ENCODE measurements around the gene TRIM44.

TRIM44 gene, protein sequence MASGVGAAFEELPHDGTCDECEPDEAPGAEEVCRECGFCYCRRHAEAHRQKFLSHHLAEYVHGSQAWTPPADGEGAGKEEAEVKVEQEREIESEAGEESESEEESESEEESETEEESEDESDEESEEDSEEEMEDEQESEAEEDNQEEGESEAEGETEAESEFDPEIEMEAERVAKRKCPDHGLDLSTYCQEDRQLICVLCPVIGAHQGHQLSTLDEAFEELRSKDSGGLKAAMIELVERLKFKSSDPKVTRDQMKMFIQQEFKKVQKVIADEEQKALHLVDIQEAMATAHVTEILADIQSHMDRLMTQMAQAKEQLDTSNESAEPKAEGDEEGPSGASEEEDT

DNA sequence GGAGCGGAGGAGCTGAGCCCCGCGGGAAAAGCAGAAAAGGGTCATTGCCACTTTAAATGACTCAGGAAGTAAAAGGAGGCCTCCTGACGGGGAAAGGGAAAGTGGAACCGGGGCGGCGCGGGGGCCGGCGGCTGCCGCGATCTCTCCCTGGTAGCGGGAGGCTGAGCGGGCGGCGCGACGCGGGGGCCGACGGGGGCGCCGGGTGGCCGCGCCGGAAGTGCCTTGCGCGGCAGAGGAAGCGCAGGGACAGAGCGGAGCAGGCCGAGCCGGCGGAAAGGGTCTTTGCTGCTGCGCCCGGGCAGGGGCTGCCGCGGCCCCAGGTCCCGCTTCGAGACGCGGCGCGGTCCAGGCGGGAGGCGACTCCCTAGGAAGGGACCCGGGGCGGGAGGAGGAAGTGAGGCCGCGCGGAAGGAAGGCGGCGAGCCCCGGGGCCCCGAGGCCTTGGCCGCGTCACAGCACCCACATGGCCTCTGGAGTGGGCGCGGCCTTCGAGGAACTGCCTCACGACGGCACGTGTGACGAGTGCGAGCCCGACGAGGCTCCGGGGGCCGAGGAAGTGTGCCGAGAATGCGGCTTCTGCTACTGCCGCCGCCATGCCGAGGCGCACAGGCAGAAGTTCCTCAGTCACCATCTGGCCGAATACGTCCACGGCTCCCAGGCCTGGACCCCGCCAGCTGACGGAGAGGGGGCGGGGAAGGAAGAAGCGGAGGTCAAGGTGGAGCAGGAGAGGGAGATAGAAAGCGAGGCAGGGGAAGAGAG, at the start of gene TRIM44:
Gene TRIM44, plus strand, starts transcription at position 127 of the 759 bp plus-strand sequence. Its CDS starts 337 bp downstream, at position 464.
- peak within 1 kb of the TSS; percentile 81 for H3K4me3 ChIP-seq (ENCODE audit: low read depth, low read length)
- peak; percentile 55 for DNase-seq (ENCODE audit: low read depth)
- TF ChIP-seq, protein P1, sequence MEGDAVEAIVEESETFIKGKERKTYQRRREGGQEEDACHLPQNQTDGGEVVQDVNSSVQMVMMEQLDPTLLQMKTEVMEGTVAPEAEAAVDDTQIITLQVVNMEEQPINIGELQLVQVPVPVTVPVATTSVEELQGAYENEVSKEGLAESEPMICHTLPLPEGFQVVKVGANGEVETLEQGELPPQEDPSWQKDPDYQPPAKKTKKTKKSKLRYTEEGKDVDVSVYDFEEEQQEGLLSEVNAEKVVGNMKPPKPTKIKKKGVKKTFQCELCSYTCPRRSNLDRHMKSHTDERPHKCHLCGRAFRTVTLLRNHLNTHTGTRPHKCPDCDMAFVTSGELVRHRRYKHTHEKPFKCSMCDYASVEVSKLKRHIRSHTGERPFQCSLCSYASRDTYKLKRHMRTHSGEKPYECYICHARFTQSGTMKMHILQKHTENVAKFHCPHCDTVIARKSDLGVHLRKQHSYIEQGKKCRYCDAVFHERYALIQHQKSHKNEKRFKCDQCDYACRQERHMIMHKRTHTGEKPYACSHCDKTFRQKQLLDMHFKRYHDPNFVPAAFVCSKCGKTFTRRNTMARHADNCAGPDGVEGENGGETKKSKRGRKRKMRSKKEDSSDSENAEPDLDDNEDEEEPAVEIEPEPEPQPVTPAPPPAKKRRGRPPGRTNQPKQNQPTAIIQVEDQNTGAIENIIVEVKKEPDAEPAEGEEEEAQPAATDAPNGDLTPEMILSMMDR (IDR thresholded peaks at IDR 0.05; ENCODE audit: low read depth, low read length, missing control alignments) = no peak

DNA sequence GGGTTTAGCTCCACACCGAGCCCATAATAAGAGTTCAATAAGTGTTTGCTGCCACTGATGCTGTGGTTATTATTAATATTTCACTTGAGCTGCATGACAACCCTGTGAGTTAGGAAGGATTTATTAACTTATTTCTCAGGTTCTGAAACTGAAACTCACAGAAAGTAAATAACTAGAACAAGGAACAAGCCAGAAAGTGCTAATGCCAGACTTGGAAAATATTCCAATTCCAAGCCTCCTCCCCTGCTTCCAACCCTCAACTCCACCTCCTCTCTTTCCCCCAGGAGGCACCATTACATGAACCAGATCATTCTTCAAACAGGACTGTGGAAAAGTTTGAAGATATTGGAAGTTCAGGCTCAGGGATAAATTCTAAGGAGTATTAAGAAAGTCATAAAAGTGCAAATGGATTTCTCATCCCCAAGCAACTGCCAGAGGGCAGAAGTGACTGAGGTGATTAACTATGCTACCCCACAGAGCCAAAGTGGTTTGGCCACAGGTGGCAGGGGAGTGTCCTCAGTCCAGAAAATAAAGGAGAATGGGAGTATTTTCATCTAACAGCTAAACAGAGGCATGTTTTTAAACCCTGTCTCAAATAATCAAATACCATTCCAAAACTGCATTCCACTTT, 47.5 kb upstream of the TRIM44 start:
- no peak overlapping the region for H3K4me3 ChIP-seq (ENCODE audit: low read depth, low read length)
- TF ChIP-seq, protein P1 (IDR thresholded peaks at IDR 0.05; ENCODE audit: low read depth, low read length, missing control alignments) = no peak
- no peak for DNase-seq (ENCODE audit: low read depth)

GRCh38 chr11:35615921-35616900, 46.4 kb upstream of the TRIM44 start:
- no peak for DNase-seq (ENCODE audit: low read depth)
- no peak overlapping the region for H3K4me3 ChIP-seq (ENCODE audit: low read depth, low read length)
- TF ChIP-seq, protein P1 (IDR thresholded peaks at IDR 0.05; ENCODE audit: low read depth, low read length, missing control alignments) = peak; percentile 51

DNA sequence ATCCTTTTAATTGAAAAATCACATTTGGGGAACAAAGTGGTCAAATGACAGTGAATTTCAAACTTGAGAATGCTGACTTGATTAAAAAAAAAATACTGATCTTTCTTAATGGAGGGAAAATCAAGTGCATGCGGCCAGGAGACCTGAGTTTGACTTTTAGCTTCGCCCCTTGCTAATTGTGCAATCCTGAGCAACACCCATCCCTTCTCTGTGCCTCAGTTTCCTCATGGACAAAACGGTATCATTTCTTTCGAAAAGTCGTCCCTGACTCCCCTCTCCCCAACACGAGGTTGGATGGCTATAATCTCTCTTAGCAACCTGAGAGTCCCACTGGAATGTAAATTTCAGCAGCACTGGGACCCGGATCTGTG, 45.3 kb upstream of the TRIM44 start:
- no peak overlapping the region for H3K4me3 ChIP-seq (ENCODE audit: low read depth, low read length)
- no peak for DNase-seq (ENCODE audit: low read depth)
- TF ChIP-seq, protein P1 (IDR thresholded peaks at IDR 0.05; ENCODE audit: low read depth, low read length, missing control alignments) = no peak

DNA sequence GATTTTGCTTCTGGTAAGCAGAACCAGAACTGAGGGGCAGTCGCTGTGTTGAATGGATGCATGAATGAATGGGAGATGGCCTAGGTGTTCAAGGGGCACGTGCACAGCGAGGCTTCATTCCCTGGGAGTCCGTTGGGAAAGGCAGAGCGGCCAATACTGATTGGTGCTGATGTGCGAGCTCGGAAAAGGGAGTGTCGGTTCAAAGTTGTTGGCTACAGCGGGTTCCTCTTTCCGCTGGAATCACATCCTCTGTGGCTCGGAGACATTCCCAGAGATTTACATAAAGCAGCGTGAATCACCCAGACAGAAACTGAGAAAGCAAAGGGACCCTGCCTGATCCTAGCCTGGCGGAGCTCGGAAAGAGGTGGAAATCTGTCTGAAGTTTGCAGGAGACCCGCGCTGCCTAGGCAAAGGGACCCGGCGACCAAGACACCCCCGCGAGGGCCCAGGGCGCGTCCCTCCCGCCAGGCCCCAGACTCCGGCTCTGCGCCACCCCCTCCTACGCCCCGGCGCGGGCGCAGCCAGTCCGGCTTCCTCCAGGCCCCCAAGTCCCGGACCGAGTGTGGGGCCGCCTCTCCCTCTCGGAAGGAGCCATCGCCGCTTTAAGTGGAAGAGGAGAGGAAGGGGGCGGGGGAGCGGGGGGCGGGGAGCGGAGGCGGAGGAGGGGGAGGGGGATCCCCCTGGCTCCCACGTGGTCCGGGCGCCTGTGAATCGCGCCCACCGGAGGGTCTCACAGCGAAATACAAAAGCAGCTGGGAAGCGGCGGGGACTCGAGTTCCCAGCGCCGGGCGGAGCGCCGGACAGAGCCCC, 44.7 kb upstream of the TRIM44 start, which contains the start of gene FJX1:
Gene FJX1, plus strand, starts transcription at position 774 of the 810 bp plus-strand sequence. CDS start 177 bp downstream, outside the sequence.
- H3K4me3 ChIP-seq (ENCODE audit: low read depth, low read length) = peak within 1 kb of the TSS; percentile 44
- TF ChIP-seq, protein P1 (IDR thresholded peaks at IDR 0.05; ENCODE audit: low read depth, low read length, missing control alignments) = no peak
- no peak for DNase-seq (ENCODE audit: low read depth)

Measured in GM12864 (cell line).